ENCODE results near the gene IFNGR2.

- TF ChIP-seq EZH2 (IDR thresholded peaks at IDR 0.05; ENCODE audit: low read depth, unreplicated experiment): no peak
- TF ChIP-seq, protein P1, sequence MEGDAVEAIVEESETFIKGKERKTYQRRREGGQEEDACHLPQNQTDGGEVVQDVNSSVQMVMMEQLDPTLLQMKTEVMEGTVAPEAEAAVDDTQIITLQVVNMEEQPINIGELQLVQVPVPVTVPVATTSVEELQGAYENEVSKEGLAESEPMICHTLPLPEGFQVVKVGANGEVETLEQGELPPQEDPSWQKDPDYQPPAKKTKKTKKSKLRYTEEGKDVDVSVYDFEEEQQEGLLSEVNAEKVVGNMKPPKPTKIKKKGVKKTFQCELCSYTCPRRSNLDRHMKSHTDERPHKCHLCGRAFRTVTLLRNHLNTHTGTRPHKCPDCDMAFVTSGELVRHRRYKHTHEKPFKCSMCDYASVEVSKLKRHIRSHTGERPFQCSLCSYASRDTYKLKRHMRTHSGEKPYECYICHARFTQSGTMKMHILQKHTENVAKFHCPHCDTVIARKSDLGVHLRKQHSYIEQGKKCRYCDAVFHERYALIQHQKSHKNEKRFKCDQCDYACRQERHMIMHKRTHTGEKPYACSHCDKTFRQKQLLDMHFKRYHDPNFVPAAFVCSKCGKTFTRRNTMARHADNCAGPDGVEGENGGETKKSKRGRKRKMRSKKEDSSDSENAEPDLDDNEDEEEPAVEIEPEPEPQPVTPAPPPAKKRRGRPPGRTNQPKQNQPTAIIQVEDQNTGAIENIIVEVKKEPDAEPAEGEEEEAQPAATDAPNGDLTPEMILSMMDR (conservative IDR thresholded peaks at IDR 0.05; ENCODE audit: low read depth in 2 of 2): no peak
- no peak; the same call in 1 of the 2 replicates for TF ChIP-seq POLR2AphosphoS5 (IDR thresholded peaks at IDR 0.05; ENCODE audit: low read depth)
- no peak for TF ChIP-seq CREB1 (CRISPR knock-in tag; IDR thresholded peaks at IDR 0.05; ENCODE audit: low read depth)
- TF ChIP-seq EZH2phosphoT487 (IDR thresholded peaks at IDR 0.05; ENCODE audit: unreplicated experiment): no peak
- TF ChIP-seq REST (IDR thresholded peaks at IDR 0.05; ENCODE audit: unreplicated experiment): no peak
- TF ChIP-seq ZNF331 (CRISPR knock-in tag; IDR thresholded peaks at IDR 0.05; ENCODE audit: low read depth): no peak
- TF ChIP-seq NANOG (IDR thresholded peaks at IDR 0.05; ENCODE audit: borderline replicate concordance): no peak
Observed at GRCh38 chr21:33403128-33403785, at the start of gene IFNGR2.
